HTR-8/SVneo (cell line): ENCODE measurements around the gene MMP24.
A peak's percentile ranks its signal among the peaks of the same experiment; 100 is the strongest.

Source experiments
- DNase-seq: peaks from one replicate; pipeline ENCODE4 v3.0.0; 2011; ENCODE audit warnings: low spot score, mixed read lengths; ENCODE audit not compliant: insufficient read length
- FAIRE-seq: peaks from 2 replicates; lab custom pipeline; 2011; peaks lifted over from hg19 to GRCh38; lab: Jason Lieb, UNC

The MMP24 gene

GRCh38 chr20:35215066-35215956 lies 11.2 kb upstream of the MMP24 start:
- DNase-seq (peak; percentile 59), FAIRE-seq (no peak)

GRCh38 chr20:35216541-35216940 lies 9.9 kb upstream of the MMP24 start:
- FAIRE-seq (no peak), DNase-seq (no peak)

GRCh38 chr20:35223941-35224340 lies 2.5 kb upstream of the MMP24 start:
- FAIRE-seq: no peak
- DNase-seq: no peak

DNA sequence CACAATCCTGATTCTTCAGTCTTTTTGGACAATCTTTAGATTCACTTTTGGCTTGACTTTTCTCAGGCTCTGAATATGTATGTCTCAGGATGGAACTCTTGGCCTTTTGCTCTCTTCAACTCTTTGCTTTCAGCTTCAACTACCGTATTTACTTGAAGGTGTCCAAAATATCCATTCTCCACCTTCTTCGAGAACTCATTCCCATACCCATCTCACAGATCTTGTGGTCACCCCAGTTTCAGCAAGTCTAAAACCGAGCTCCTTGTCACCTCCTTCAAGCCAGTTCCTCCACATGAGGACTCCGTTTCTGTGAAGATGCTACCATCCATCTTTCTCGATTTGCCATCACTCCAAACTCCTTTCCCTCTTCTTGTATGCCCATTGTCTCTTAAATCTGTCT lies 2.0 kb upstream of the MMP24 start:
- no peak for FAIRE-seq
- no peak for DNase-seq

- FAIRE-seq: no peak
These were observed 968 bp upstream of the MMP24 start for GRCh38 chr20:35225319-35226125.

DNA sequence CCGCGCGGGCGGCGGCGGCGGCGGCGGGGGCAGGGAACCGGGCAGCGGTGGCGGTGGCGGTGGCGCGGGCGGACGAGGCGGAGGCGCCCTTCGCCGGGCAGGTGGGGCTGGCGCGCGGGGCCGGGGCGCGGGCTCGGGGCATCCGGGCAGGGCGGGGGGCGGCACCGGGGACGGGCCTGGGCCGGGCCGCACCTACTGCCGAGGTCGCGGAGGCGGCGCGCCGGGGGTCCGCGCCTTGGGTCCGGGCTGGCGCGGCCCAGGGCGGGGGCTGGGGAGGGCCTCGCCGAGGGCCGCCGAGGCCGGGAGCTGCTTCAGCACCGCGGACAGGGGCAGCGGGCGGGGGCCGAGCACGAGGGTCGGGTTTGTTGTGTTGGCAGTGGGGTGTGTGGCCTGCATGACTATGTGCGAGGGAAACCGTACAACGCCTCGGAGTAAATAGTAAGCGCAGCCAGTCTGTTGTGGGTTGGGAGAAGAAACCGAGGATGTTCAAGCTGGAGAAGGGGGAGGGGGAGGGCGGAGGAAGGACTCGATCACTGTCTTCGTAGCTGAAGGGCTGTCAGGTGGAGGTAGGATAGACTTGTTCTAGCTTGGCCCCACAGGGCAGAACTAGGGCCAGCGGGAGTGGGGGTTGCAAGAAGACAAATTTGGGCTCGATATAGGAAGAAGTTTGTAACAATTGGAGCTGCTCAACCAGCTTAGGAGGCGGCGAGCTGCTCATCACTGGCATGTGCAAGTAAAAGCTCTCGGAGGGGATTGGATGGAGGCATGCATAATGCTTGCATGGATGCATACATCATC lies 593 bp downstream of the MMP24 start:
- DNase-seq (peak; percentile 64), FAIRE-seq (peak; percentile 60)

More at GRCh38 chr20:35225319-35226125, 968 bp upstream of the MMP24 start:
- DNase-seq: no peak

- DNase-seq (no peak), FAIRE-seq (peak; percentile 69)
These were observed 6.1 kb downstream of the MMP24 start for GRCh38 chr20:35232575-35232974.

GRCh38 chr20:35235881-35236280 lies 9.4 kb downstream of the MMP24 start:
- DNase-seq (no peak), FAIRE-seq (no peak)

DNA sequence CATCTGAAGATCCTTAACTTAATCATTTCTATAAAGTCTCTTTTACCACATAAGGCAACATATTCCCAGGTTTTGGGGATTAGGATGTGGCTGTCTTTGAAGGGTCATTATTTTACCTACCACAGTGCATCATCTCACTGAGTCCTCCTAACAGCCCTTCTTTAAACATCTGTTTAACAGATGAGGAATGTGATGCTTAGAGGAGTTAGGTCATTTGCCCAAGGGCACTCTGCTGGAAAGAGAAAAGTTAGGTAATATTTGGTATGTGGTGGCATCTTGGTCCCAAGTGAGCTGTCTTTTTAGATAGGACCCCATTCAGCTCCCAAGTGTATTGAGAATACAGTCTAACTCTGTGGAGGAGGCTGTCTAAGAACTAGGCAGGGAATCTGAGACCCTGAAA lies 11.0 kb downstream of the MMP24 start:
- no peak for DNase-seq
- no peak for FAIRE-seq

DNA sequence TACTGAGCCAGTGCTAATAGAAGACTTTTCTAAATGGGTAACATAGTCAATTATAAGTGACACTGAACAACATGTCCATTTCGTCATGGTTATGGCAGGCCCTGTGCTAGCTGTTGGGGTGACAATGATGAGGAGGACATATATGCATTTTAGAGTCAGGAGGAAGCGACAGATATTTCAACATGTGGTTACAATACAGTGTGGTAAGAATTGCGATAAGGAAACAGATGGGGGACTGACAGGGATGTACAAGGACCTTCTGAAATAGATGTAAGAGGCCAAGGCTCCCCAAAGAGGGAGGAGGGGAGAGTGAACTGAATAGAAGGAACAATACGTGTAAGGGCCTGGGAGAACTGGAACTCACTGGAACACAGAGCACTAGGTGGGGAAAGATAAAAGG lies 11.7 kb downstream of the MMP24 start:
- FAIRE-seq: no peak
- no peak for DNase-seq

GRCh38 chr20:35238735-35239134 lies 12.2 kb downstream of the MMP24 start:
- FAIRE-seq (no peak), DNase-seq (no peak)

GRCh38 chr20:35240083-35240810 lies 13.8 kb downstream of the MMP24 start:
- DNase-seq: no peak
- no peak for FAIRE-seq

- no peak for FAIRE-seq
- no peak for DNase-seq
These were observed 14.4 kb downstream of the MMP24 start for GRCh38 chr20:35240811-35241293.

GRCh38 chr20:35243317-35243716 lies 16.8 kb downstream of the MMP24 start:
- DNase-seq (no peak), FAIRE-seq (no peak)

GRCh38 chr20:35243986-35244385 lies 17.5 kb downstream of the MMP24 start:
- DNase-seq: no peak
- no peak for FAIRE-seq

DNA sequence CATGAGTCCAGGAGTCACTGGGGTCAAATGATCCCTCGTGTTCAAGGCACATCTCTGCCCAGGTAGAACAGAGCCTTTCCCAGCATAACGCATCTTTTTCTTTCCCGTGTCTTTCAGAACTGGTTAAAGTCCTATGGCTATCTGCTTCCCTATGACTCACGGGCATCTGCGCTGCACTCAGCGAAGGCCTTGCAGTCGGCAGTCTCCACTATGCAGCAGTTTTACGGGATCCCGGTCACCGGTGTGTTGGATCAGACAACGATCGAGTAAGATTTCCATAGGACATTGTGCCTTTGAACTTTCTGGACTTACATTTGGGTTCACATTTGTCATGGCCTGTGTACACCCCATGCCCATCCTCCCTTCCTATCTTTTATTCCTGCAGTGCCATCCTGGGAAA lies 20.2 kb downstream of the MMP24 start:
- FAIRE-seq (no peak), DNase-seq (no peak)

GRCh38 chr20:35248641-35249475 lies 22.4 kb downstream of the MMP24 start:
- no peak for DNase-seq
- no peak for FAIRE-seq

DNA sequence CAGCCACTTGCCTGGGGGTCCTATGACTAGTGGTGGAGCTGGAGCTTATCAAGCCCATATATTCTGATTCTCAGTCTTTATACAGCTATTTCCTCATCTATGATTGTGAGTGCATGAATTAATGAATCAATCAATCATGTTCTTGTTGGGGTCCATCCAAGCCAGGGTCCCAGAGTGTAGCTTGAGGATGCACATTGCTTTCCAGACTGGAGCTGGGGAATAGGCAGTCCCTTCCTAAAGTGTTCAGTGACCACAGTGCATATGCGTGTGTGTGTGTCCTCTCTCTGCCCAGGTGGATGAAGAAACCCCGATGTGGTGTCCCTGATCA lies 25.1 kb downstream of the MMP24 start:
- no peak for FAIRE-seq
- no peak for DNase-seq

DNA sequence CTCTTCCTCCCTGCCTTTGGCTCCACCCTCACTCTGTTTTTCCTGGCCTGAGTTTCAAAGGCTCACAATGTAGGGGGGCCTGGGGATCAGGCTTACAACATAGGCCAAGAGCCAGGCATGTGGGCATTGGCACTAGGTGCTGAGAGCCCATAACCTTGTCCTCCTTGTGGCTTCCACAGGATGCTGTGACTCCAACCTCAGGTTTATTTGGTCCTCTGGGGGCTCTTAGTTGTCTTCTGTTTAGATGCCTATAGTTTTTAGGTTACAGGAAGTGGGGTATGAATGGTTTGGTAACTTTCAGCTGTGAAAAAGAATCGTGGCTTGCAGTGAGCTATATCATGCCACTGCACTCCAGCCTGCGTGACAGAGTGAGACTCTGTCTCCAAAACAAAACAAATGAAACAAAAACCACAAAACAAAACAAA lies 25.6 kb downstream of the MMP24 start:
- FAIRE-seq (no peak), DNase-seq (no peak)
